Esophagus squamous epithelium (tissue), 4 donors: ENCODE data around the gene COX6B1.

Experiments used
- CTCF ChIP-seq, 6 experiments: fragments of 450-650 bp in 4 of 6; fragments of 200-600 bp in 2 of 6; sonication (generic) in 2 of 6; IDR thresholded peaks; one replicate each; pipeline ENCODE4 v1.5.1; 2016 to 2019; ENCODE audit warnings: antibody characterized with exemption in 6 of 6, mild to moderate bottlenecking in 4 of 6, moderate library complexity in 4 of 6
- POLR2A ChIP-seq, 4 donors: fragments of 450-650 bp; IDR thresholded peaks; one replicate each; pipeline ENCODE4 v1.6.1; 2017; ENCODE audit warnings: antibody characterized with exemption in 4 of 4, mild to moderate bottlenecking in 4 of 4, moderate library complexity in 3 of 4

DNA sequence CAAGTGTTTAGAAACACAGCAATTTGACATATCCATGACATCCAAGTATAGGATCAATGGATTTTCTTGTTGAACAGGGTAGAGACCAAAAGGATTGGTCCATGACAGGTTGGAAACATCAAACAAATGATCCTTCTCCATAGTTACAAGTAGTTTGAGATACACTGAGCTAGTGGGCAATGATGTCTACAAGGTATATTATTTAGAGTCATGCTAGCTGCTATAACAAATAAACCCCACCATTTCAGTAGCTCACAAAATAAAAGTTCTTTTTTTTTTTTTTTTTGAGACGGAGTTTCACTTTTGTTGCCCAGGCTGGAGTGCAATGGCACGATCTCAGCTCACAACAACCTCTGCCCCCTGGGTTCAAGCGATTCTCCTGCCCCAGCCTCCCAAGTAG, 40.5 kb upstream of the COX6B1 start:
- TF ChIP-seq CTCF (IDR thresholded peaks at IDR 0.05) (no peak), POLR2A (IDR thresholded peaks at IDR 0.05) (no peak)
